ENCODE measurements around the gene SLC22A23.
A peak's percentile ranks its signal among the peaks of the same experiment; 100 is the strongest.

Gene SLC22A23, protein sequence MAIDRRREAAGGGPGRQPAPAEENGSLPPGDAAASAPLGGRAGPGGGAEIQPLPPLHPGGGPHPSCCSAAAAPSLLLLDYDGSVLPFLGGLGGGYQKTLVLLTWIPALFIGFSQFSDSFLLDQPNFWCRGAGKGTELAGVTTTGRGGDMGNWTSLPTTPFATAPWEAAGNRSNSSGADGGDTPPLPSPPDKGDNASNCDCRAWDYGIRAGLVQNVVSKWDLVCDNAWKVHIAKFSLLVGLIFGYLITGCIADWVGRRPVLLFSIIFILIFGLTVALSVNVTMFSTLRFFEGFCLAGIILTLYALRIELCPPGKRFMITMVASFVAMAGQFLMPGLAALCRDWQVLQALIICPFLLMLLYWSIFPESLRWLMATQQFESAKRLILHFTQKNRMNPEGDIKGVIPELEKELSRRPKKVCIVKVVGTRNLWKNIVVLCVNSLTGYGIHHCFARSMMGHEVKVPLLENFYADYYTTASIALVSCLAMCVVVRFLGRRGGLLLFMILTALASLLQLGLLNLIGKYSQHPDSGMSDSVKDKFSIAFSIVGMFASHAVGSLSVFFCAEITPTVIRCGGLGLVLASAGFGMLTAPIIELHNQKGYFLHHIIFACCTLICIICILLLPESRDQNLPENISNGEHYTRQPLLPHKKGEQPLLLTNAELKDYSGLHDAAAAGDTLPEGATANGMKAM

DNA sequence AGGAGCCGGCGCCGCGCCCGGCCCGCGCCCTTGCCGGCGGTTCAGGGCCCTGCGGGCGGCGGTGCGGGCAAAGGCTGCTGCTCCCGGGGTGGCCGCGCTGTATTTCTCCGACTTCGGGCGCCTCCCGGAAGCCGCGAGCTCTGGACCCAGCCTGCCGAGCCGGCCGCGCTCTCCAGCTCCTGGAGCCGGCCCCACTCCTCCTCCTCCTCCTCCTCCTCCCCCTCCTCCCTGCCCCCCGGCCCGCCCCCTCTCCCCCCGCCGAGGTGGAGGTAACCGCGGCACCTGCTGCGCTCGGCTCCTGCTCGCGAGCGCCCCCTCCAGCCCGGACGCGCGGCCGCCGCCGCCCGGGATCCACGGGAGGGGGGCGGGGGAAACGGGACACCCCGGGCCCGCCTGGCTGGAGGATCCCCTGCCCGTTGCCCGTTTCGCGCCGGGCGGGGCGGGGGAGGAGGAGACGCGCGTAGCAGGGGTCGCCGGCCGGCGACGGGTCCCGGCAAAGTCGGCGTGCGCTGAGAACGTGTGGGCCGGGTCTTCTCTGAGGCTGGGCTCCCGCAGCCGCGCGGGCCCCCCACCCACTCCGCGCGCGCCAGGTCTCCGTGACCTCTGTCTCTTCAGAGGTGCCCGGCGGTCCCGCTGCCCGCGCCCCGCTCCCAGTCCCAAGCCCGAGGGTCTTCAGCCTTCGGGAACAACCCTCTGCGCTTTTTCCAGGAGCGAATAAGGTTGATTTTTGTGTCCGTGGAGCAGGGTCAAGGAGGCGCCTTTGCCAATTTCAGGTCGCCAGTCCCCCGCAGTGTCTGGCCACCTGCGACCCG, at the start of gene SLC22A23:
Gene SLC22A23, minus strand, starts transcription at position 153 of the 812 bp plus-strand sequence. CDS start 491 bp downstream, outside the sequence.
- Histone ChIP-seq H3K4me3 (ENCODE audit: low read length) (peak within 1 kb of the TSS; percentile 69), H3K27me3 (ENCODE audit: control insufficient read depth, insufficient read depth, low read length) (peaks cover 46% of the 10 kb centered on the region), H3K4me1 (ENCODE audit: control insufficient read depth, low read depth, low read length) (peaks cover 37% of the 10 kb centered on the region), H3K36me3 (ENCODE audit: control insufficient read depth, low read depth, low read length) (no peaks in the 10 kb centered on the region), H3K27ac (ENCODE audit: low read length) (no peak within 1 kb of the TSS), H3K9me3 (ENCODE audit: control insufficient read depth, low read depth, low read length) (no peaks in the 10 kb centered on the region), H3K9ac (ENCODE audit: low read length) (peak within 1 kb of the TSS; percentile 6)

DNA sequence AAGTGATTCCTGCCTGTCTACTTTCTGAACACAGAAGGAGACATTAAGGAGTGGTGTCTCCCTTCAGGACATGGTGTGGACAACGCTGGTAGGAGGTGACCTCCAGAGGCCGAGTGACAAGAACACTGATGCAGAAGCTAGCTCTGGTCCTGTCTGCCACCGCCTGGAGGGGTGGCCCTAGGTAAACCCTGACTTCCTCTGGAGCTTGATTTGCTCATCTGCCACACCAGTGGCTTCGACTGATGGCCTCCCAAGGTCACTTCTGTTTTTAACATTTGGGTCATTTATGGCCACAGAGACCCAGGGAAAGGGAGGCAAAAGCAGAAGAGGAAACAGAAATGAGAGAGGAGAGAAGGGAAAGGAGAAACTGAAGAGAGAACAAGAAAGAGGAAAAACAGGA, 49.4 kb upstream of the SLC22A23 start:
- Histone ChIP-seq H3K27me3 (ENCODE audit: control insufficient read depth, insufficient read depth, low read length) (no peaks in the 10 kb centered on the region), H3K9ac (ENCODE audit: low read length) (no peak overlapping the region), H3K27ac (ENCODE audit: low read length) (no peak overlapping the region), H3K36me3 (ENCODE audit: control insufficient read depth, low read depth, low read length) (no peaks in the 10 kb centered on the region), H3K4me1 (ENCODE audit: control insufficient read depth, low read depth, low read length) (peaks cover 16% of the 10 kb centered on the region), H3K9me3 (ENCODE audit: control insufficient read depth, low read depth, low read length) (no peaks in the 10 kb centered on the region), H3K4me3 (ENCODE audit: low read length) (no peak overlapping the region)

DNA sequence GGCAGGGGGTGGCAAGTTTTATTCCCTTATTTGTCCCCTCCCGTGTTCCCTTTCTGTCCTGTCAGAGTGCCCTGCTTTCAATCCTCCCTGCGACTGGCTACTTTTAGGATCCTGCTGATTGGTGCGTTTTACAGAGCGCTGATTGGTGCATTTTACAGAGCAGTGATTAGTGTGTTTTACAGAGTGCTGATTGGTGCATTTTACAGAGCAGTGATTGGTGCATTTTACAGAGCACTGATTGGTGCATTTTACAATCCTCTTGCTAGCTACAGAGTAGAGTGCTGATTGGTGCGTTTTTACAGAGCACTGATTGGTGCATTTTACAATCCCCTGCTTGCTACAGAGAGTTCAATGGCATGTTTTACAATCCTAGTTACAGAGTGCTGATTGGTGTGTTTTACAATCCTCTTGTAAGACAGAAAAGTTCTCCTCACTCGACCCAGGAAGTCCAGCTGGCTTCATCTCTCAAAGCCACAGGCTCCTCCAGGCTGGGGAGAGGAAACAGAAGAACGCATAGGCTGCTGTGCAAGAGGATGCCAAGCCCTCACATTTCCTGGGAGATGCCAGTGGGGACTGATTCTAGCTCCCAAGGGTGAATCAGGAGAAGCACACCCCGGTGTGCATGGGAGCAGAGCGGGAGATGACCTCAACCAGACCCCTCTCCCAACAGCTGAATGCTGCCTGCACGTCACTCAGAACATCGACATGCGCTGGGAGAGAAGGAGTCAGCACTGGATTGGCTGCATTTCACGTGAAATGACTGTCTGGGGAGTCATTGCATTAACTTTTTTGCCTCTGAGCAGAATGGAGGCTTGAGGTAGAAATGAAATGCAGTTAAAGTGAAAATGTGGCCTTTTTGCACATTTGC, 48.3 kb upstream of the SLC22A23 start:
- Histone ChIP-seq H3K27me3 (ENCODE audit: control insufficient read depth, insufficient read depth, low read length) (no peaks in the 10 kb centered on the region), H3K4me3 (ENCODE audit: low read length) (no peak overlapping the region), H3K27ac (ENCODE audit: low read length) (no peak overlapping the region), H3K9ac (ENCODE audit: low read length) (no peak overlapping the region), H3K4me1 (ENCODE audit: control insufficient read depth, low read depth, low read length) (peaks cover 9% of the 10 kb centered on the region), H3K9me3 (ENCODE audit: control insufficient read depth, low read depth, low read length) (no peaks in the 10 kb centered on the region), H3K36me3 (ENCODE audit: control insufficient read depth, low read depth, low read length) (no peaks in the 10 kb centered on the region)

DNA sequence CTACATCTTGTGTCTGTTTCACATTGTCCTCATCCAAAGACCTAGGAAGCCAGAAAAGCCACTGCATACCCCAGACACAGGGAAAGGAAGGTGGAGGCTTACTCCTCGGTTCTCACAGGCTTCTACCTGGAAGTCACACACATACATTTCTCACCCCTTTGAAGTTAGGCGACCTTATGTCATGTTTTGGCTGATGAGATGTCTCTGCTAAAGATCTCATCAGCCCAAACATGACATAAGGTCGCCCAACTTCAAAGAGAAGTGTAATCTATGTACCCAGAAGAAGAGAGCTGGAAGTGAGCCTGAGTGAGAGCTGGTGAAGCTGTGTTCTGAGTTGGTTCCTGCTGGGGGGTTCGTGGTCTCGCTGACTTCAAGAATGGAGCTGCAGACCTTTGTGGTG, 47.5 kb upstream of the SLC22A23 start:
- Histone ChIP-seq H3K4me1 (ENCODE audit: control insufficient read depth, low read depth, low read length) (peaks cover 9% of the 10 kb centered on the region), H3K27me3 (ENCODE audit: control insufficient read depth, insufficient read depth, low read length) (no peaks in the 10 kb centered on the region), H3K4me3 (ENCODE audit: low read length) (no peak overlapping the region), H3K27ac (ENCODE audit: low read length) (no peak overlapping the region), H3K36me3 (ENCODE audit: control insufficient read depth, low read depth, low read length) (no peaks in the 10 kb centered on the region), H3K9me3 (ENCODE audit: control insufficient read depth, low read depth, low read length) (no peaks in the 10 kb centered on the region), H3K9ac (ENCODE audit: low read length) (no peak overlapping the region)

DNA sequence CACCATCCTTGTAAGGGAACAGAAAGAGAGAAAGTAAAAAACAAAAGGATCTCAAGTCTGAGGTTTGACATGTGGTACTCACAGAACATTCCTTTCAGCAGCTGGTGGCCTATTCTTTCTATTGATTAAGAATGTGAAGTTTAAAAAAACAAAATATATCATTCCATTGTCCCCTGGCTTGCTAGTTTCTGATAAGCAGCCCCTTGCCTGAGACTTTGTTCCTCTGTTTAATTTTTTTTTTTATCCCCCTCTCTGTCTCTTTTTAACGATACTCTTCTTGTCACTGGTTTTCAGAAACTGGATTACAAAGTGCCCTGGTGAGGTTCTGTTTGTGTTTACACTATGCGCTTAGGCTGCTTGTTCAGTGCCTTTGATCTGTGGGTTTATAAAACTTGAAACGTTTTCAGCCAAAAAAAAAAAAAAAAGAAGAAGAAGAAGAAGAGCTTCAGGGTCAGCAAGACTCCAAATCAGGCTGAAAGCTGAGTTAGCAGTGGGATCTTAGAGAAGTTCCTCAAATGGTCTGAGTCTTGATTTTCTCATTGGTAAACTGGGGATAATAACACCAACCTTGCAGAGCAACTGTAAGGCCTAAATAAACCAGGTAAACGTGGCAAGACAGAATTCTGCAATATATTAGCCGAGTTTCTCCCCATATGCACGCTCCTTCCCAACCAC, 45.1 kb upstream of the SLC22A23 start:
- H3K36me3 ChIP-seq (ENCODE audit: control insufficient read depth, low read depth, low read length), result no peaks in the 10 kb centered on the region
- no peak overlapping the region for H3K9ac ChIP-seq (ENCODE audit: low read length)
- H3K27me3 ChIP-seq (ENCODE audit: control insufficient read depth, insufficient read depth, low read length), result no peaks in the 10 kb centered on the region
- no peak overlapping the region for H3K27ac ChIP-seq (ENCODE audit: low read length)
- H3K4me1 ChIP-seq (ENCODE audit: control insufficient read depth, low read depth, low read length), result peaks cover 9% of the 10 kb centered on the region
- H3K4me3 ChIP-seq (ENCODE audit: low read length), result no peak overlapping the region
- H3K9me3 ChIP-seq (ENCODE audit: control insufficient read depth, low read depth, low read length), result no peaks in the 10 kb centered on the region

DNA sequence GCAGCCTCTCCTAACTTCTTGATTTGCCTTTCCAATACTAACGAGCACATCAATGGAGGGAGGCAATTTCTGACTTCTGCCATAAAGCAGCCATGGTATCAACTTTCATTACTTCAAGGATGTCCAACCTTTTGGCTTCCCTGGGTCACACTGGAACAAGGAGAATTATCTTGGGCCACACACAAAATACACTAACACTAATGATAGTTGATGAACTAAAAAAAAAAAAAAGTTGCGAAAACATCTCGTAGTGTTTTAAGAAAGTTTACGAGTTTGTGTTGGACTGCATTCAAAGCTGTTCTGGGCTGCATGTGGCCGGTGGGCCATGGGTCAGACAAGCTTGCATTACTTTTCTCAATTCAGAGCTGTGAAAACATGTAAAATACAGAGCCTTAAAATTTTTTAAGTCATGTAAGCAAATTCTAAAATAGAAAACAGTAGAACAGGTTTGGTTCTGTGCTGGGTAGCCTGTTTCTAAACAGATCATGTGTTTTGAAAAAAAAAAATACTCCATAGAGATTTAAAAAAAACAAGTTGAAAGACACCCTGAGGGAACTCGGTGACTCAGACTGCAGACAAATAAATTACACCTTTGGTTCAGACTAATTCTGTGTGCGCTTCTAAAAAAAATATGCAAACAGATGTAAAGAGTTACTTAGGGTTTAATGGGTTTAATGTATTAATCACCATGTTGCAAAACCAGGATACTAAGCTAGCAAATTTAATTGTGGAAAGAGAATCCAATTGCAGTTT, 43.6 kb upstream of the SLC22A23 start:
- Histone ChIP-seq H3K4me3 (ENCODE audit: low read length) (no peak overlapping the region), H3K9me3 (ENCODE audit: control insufficient read depth, low read depth, low read length) (no peaks in the 10 kb centered on the region), H3K27ac (ENCODE audit: low read length) (no peak overlapping the region), H3K9ac (ENCODE audit: low read length) (no peak overlapping the region), H3K36me3 (ENCODE audit: control insufficient read depth, low read depth, low read length) (no peaks in the 10 kb centered on the region), H3K27me3 (ENCODE audit: control insufficient read depth, insufficient read depth, low read length) (no peaks in the 10 kb centered on the region), H3K4me1 (ENCODE audit: control insufficient read depth, low read depth, low read length) (peaks cover 9% of the 10 kb centered on the region)

DNA sequence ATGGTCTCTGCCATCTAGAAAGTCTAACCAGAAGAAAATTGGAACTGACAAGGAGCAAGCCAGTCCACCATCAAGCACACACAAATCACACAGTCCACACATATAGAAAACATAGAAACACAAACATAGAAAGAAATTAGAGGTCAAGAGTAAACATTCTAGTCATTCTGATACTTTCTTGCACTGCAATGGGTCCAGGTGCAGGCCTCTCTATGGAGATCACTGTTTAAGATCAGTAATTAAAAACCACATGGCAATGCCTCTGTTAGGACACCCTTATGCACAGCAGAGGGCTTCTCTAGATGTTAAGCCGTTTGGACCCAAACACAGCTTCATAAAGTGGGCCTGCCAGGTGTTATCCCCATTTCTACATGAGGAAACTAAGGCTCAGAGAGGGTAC, 42.8 kb upstream of the SLC22A23 start:
- Histone ChIP-seq H3K4me1 (ENCODE audit: control insufficient read depth, low read depth, low read length) (peaks cover 9% of the 10 kb centered on the region), H3K9me3 (ENCODE audit: control insufficient read depth, low read depth, low read length) (no peaks in the 10 kb centered on the region), H3K36me3 (ENCODE audit: control insufficient read depth, low read depth, low read length) (no peaks in the 10 kb centered on the region), H3K27me3 (ENCODE audit: control insufficient read depth, insufficient read depth, low read length) (no peaks in the 10 kb centered on the region), H3K4me3 (ENCODE audit: low read length) (no peak overlapping the region), H3K27ac (ENCODE audit: low read length) (no peak overlapping the region), H3K9ac (ENCODE audit: low read length) (no peak overlapping the region)

DNA sequence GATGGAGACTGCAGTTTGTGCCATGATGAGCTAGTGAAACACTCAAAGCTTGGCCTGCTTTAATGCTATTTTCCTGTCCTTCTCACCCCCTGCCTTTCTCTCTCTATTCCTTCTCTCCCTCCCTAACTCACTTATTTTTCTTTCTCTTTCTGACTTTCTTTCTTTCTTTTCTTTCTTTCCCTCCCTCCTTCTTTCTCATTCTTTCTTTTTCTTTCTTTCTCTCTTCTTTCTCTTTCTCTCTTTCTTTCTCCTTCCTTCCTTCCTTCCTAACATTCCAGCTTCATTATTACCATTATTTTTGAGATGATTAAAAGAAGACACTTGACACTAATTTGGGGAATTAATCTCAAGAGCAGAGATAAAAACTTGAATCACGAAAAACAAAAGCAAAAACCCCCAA, 39.5 kb upstream of the SLC22A23 start:
- no peaks in the 10 kb centered on the region for H3K36me3 ChIP-seq (ENCODE audit: control insufficient read depth, low read depth, low read length)
- H3K9me3 ChIP-seq (ENCODE audit: control insufficient read depth, low read depth, low read length), result no peaks in the 10 kb centered on the region
- H3K27me3 ChIP-seq (ENCODE audit: control insufficient read depth, insufficient read depth, low read length), result no peaks in the 10 kb centered on the region
- H3K4me3 ChIP-seq (ENCODE audit: low read length), result no peak overlapping the region
- no peak overlapping the region for H3K27ac ChIP-seq (ENCODE audit: low read length)
- H3K9ac ChIP-seq (ENCODE audit: low read length), result no peak overlapping the region
- no peaks in the 10 kb centered on the region for H3K4me1 ChIP-seq (ENCODE audit: control insufficient read depth, low read depth, low read length)

DNA sequence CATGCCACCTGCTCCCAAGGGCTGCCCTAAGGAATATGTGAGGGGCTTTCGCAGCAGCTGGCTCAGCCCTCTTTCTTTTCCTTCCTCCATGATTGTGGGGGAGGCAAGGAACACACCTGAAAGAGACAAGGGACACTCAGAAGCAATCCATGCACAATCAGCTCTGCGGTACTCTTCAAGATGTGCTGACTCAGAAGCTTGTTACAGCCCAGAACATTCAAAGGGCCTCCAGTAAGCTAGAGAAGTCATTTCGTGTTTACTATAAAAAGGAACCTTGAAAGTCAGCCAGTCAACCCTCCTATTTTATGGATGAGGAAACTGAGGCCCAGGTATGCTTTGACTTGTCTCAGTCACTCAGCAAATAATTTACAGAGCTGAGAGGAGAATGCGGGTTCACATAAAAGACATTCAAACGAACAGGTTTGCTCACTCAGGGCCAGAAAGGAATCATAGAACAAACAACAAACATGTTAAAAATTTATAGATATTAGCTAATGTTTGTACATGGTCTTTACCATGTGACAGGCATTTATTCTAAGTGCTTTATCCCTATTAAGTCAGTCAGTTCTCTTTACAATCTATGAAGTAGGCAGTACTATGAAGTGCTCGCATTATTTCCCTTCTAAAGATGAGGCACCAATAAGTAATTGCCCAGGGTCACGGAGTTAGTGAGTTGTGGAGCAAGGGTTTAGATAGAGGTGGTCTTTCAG, 37.7 kb upstream of the SLC22A23 start:
- no peak overlapping the region for H3K27ac ChIP-seq (ENCODE audit: low read length)
- H3K4me3 ChIP-seq (ENCODE audit: low read length), result no peak overlapping the region
- H3K9me3 ChIP-seq (ENCODE audit: control insufficient read depth, low read depth, low read length), result no peaks in the 10 kb centered on the region
- peaks cover 5% of the 10 kb centered on the region for H3K4me1 ChIP-seq (ENCODE audit: control insufficient read depth, low read depth, low read length)
- no peaks in the 10 kb centered on the region for H3K27me3 ChIP-seq (ENCODE audit: control insufficient read depth, insufficient read depth, low read length)
- H3K9ac ChIP-seq (ENCODE audit: low read length), result no peak overlapping the region
- H3K36me3 ChIP-seq (ENCODE audit: control insufficient read depth, low read depth, low read length), result no peaks in the 10 kb centered on the region

DNA sequence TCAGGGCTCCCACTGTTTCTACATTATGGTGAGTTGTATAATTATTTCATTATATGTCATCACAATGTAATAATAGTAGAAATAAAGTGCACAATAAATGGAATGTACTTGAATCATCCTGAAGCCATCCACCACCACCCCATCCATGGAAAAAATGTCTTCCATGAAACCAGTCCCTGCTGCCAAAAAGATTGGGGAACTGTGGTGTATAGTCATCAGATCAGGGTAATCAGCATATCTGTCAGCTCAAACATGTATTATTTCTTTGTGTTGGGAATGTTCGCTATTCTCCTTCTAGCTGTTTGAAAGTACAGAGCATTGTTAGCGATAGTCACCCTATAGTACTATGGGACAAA, 33.8 kb upstream of the SLC22A23 start:
- H3K27me3 ChIP-seq (ENCODE audit: control insufficient read depth, insufficient read depth, low read length), result no peaks in the 10 kb centered on the region
- no peak overlapping the region for H3K4me3 ChIP-seq (ENCODE audit: low read length)
- no peaks in the 10 kb centered on the region for H3K9me3 ChIP-seq (ENCODE audit: control insufficient read depth, low read depth, low read length)
- H3K9ac ChIP-seq (ENCODE audit: low read length), result no peak overlapping the region
- no peaks in the 10 kb centered on the region for H3K36me3 ChIP-seq (ENCODE audit: control insufficient read depth, low read depth, low read length)
- no peak overlapping the region for H3K27ac ChIP-seq (ENCODE audit: low read length)
- H3K4me1 ChIP-seq (ENCODE audit: control insufficient read depth, low read depth, low read length), result peaks cover 11% of the 10 kb centered on the region

Data from iPS-18a (cell line).